AG04449 (cell line): Measurements from ENCODE around the gene CEACAM18.
"Not testable (repeated sequence)": the region's sequence is repeated elsewhere in the genome, so short reads cannot be mapped to it uniquely, and the experiment has no call there.

Source experiments
- CTCF ChIA-PET: fragments of 350-600 bp; formaldehyde crosslinking; extraction: SDS; loops from one replicate; lab custom pipeline; 2021; ENCODE audit warnings: antibody characterized with exemption; lab: Yijun Ruan, JAX
- POLR2A ChIA-PET: fragments of 400-600, 350-600 bp; formaldehyde crosslinking; extraction: SDS; loops from one replicate; lab custom pipeline; 2020; ENCODE audit warnings: antibody characterized with exemption, inconsistent platforms; lab: Yijun Ruan, JAX
- DNase-seq: peaks from one replicate; pipeline ENCODE4 v3.0.0-alpha.2; 2010; ENCODE audit warnings: low read depth, low spot score
- H3K4me3 ChIP-seq: 2 replicates; pipeline ENCODE4 v1.5.1; 2011; ENCODE audit warnings: low read depth, mild to moderate bottlenecking, control low read depth, low read length
- CTCF ChIP-seq: IDR thresholded peaks from one replicate; pipeline ENCODE4 v1.5.1; 2011; ENCODE audit warnings: mild to moderate bottlenecking, moderate library complexity, low read length, control low read depth, inconsistent platforms; ENCODE audit not compliant: insufficient read depth; ENCODE audit errors: missing control alignments

Gene CEACAM18

GRCh38 chr19:51440052-51440451 lies 38.3 kb upstream of the CEACAM18 start:
- no peak overlapping the region for H3K4me3 ChIP-seq
- ChIA-PET CTCF (interaction anchor here (0.7 to 2.5 kb wide), 3 partner anchors 19 to 102 kb away, joined by 3 to 8 read pairs (median 6); no protein-coding TSS in a partner anchor), POLR2A (no interaction called here)
- no peak for DNase-seq
- TF ChIP-seq CTCF, result no peak

GRCh38 chr19:51440846-51441409 lies 37.4 kb upstream of the CEACAM18 start:
- ChIA-PET CTCF (interaction anchor here (1.6 kb wide), 1 partner anchor 20 kb away, joined by 6 read pairs; no protein-coding TSS in a partner anchor), POLR2A (no interaction called here)
- no peak for DNase-seq
- TF ChIP-seq CTCF, result no peak
- H3K4me3 ChIP-seq, result no peak overlapping the region

- TF ChIP-seq CTCF, result no peak
- DNase-seq, result no peak
- H3K4me3 ChIP-seq, result no peak overlapping the region
- ChIA-PET POLR2A (no interaction called here), CTCF (no interaction called here)
These were observed 36.6 kb upstream of the CEACAM18 start for GRCh38 chr19:51441410-51442390.

DNA sequence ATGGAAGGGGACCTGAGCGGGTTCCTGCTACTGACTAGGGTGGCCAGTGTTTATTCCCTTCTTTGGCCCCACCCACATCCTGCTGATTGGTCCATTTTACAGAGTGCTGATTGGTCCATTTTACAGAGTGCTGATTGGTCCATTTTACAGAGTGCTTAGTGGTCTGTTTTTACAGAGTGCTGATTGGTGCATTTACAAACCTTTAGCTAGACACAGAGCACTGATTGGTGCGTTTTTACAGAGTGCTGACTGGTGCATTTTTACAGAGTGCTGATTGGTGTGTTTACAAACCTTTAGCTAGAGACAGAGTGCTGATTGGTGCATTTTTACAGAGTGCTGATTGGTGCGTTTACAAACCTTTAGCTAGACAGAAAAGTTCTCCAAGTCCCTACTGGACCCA lies 30.8 kb upstream of the CEACAM18 start:
- CTCF ChIA-PET, H3K4me3 ChIP-seq, DNase-seq, POLR2A ChIA-PET: not testable (repeated sequence)

GRCh38 chr19:51448011-51448410 lies 30.3 kb upstream of the CEACAM18 start:
- no peak for TF ChIP-seq CTCF
- no peak overlapping the region for H3K4me3 ChIP-seq
- no peak for DNase-seq
- CTCF ChIA-PET, result no interaction called here
- POLR2A ChIA-PET, result no interaction called here

- DNase-seq, result no peak
- POLR2A ChIA-PET, result no interaction called here
- no peak overlapping the region for H3K4me3 ChIP-seq
- CTCF ChIA-PET, result no interaction called here
- TF ChIP-seq CTCF, result no peak
These were observed 29.8 kb upstream of the CEACAM18 start for GRCh38 chr19:51448411-51449016.
